HepG2 (cell line): Measurements from ENCODE around the gene SLC38A3. TPM values are rescaled to one million over a fixed set of nuclear protein-coding genes. Genes with fewer than 3 reads are reported as not detected.

ENCODE experiments used
- BRCA1 ChIP-seq: sonication (generic); formaldehyde crosslinking; IDR thresholded peaks from 2 replicates; pipeline ENCODE4 v1.4.0; 2020; ENCODE audit warnings: missing genetic modification reagents
- CAMTA2 ChIP-seq: sonication (generic); formaldehyde crosslinking; IDR thresholded peaks from 2 replicates; pipeline ENCODE4 v1.4.0; 2020; ENCODE audit warnings: mild to moderate bottlenecking, missing genetic modification reagents, borderline replicate concordance
- FIP1L1 ChIP-seq: fragments of 200-400 bp; formaldehyde crosslinking; IDR thresholded peaks from 2 replicates; pipeline ENCODE4 v1.6.1; 2018; ENCODE audit warnings: low read depth, mild to moderate bottlenecking, low read length, moderate library complexity, borderline replicate concordance; ENCODE audit not compliant: insufficient read depth
- FOSL1 ChIP-seq: sonication (generic); formaldehyde crosslinking; IDR thresholded peaks from 2 replicates; pipeline ENCODE4 v1.9.0; 2021; ENCODE audit warnings: missing genetic modification reagents, borderline replicate concordance
- GTF3A ChIP-seq: sonication (generic); formaldehyde crosslinking; conservative IDR thresholded peaks from 2 replicates; pipeline ENCODE4 v1.4.0; 2020; ENCODE audit warnings: mild to moderate bottlenecking, missing genetic modification reagents
- HDAC2 ChIP-seq: sonication (generic); formaldehyde crosslinking; IDR thresholded peaks from 2 replicates; pipeline ENCODE4 v1.4.0; 2020; ENCODE audit warnings: missing genetic modification reagents
- NFKB2 ChIP-seq: sonication (generic); formaldehyde crosslinking; IDR thresholded peaks from 2 replicates; pipeline ENCODE4 v1.4.0; 2020; ENCODE audit warnings: missing genetic modification reagents, borderline replicate concordance
- NPAS2 ChIP-seq: sonication (generic); formaldehyde crosslinking; IDR thresholded peaks from 2 replicates; pipeline ENCODE4 v1.8.0; 2022; ENCODE audit warnings: mild to moderate bottlenecking, missing genetic modification reagents, borderline replicate concordance
- PHB2 ChIP-seq: fragments of 450-650 bp; IDR thresholded peaks from 2 replicates; pipeline ENCODE4 v1.6.1; 2018; ENCODE audit not compliant: partially characterized antibody
- RARG ChIP-seq: sonication (generic); formaldehyde crosslinking; IDR thresholded peaks from 2 replicates; pipeline ENCODE4 v1.4.0; 2020; ENCODE audit warnings: low read depth, mild to moderate bottlenecking, missing genetic modification reagents
- TBL1XR1 ChIP-seq: fragments of 150-350 bp; IDR thresholded peaks from 2 replicates; pipeline ENCODE4 v1.6.1; 2014; ENCODE audit warnings: borderline replicate concordance, low read length; ENCODE audit not compliant: partially characterized antibody
- YEATS2 ChIP-seq: sonication (generic); formaldehyde crosslinking; IDR thresholded peaks from 2 replicates; pipeline ENCODE4 v1.4.0; 2020; ENCODE audit warnings: missing genetic modification reagents, borderline replicate concordance
- ZBTB3 ChIP-seq: sonication (generic); formaldehyde crosslinking; IDR thresholded peaks from 2 replicates; pipeline ENCODE4 v1.4.0; 2020; ENCODE audit warnings: low read depth, mild to moderate bottlenecking, moderate library complexity, missing genetic modification reagents, borderline replicate concordance
- ZNF224 ChIP-seq: sonication (generic); formaldehyde crosslinking; IDR thresholded peaks from 2 replicates; pipeline ENCODE4 v1.5.0; 2020; ENCODE audit warnings: mild to moderate bottlenecking, missing genetic modification reagents
- ZNF446 ChIP-seq: sonication (generic); formaldehyde crosslinking; IDR thresholded peaks from 2 replicates; pipeline ENCODE4 v1.5.0; 2020; ENCODE audit warnings: mild to moderate bottlenecking, missing genetic modification reagents
- ZNF790 ChIP-seq: sonication (generic); formaldehyde crosslinking; IDR thresholded peaks from 2 replicates; pipeline ENCODE4 v1.8.0; 2022; ENCODE audit warnings: missing genetic modification reagents, mild to moderate bottlenecking, borderline replicate concordance
- polyA plus RNA-seq, 8 experiments: library from polyadenylated mRNA; depleted of rRNA in 3 of 8; stranded (reverse) in 7 of 8; unstranded in 1 of 8; fragments of >200 nt; fragmentation: Illumina TruSeq in 4 of 8; extraction: Trizol in 4 of 8; gene quantifications; 2 replicates each; pipeline versions ENCODE4 v1.2.1 to v1.2.3, GENCODE V29; 2011 to 2016; ENCODE audit warnings: low read depth in 4 of 8, missing spikeins in 1 of 8, mixed read lengths in 1 of 8; ENCODE audit not compliant: insufficient read depth in 1 of 8
- total RNA-seq, 5 experiments: library from RNA; depleted of rRNA; stranded (reverse); fragments of >200 nt; fragmentation: Illumina TruSeq; extraction: Trizol; gene quantifications; 2 replicates each; pipeline ENCODE4 v1.2.3, GENCODE V29; 2016; ENCODE audit warnings: low read depth in 1 of 5
- TF ChIP-seq, protein P1 (sequence below): sonication (generic); formaldehyde crosslinking; IDR thresholded peaks from 2 replicates; pipeline ENCODE4 v1.5.0; 2020; ENCODE audit warnings: missing genetic modification reagents
- TF ChIP-seq, protein P2 (sequence below): IDR thresholded peaks from 2 replicates; pipeline ENCODE4 v1.6.1; 2016
- TF ChIP-seq, protein P3 (sequence below): sonication (generic); formaldehyde crosslinking; IDR thresholded peaks from 2 replicates; pipeline ENCODE4 v1.4.0; 2020; ENCODE audit warnings: missing genetic modification reagents
- TF ChIP-seq, protein P4 (sequence below): sonication (generic); formaldehyde crosslinking; IDR thresholded peaks from 2 replicates; pipeline ENCODE4 v1.4.0; 2020; ENCODE audit warnings: missing genetic modification reagents

SLC38A3 gene
- total and polyA plus RNA-seq, 2 of the 13 experiments (the other 11 are each of a cell fraction or from before 2014, with no cell fraction given), result 29.8 to 164 TPM

DNA sequence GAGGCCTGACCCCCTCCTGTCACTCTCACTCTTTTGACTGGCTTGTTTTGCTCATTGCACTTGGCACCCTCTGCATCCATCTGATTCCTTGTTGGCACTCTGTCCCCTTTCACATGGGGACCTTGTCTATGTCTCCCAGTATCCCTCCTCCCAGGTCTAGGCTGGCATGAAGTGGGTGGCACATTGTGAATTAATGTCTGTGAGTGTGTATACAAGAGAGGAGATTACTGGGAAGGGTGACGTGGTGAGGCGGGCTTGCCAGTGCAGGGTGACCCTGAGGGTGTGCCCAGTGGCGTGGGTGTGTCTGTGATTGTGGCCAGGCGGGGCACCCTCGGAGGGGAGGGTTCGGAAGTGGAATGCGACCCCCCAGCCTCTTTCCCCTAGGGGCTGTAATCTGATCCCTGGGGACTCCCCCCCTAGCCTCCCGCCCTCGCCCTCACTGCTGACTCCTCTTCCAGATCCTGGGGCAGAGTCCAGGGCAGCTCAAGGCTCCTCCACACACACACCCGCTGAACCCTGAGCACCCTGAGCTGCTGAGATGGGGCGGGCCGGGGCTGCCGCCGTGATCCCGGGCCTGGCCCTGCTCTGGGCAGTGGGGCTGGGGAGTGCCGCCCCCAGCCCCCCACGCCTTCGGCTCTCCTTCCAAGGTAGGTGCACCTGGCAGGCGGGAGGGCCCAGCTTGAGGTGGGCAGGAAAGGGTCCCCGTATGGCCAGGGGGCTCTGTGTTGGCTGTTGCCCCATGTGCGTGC is 63.8 kb downstream of the SLC38A3 start, which contains the start of gene SEMA3B (continued):
- TF ChIP-seq NPAS2 (CRISPR knock-in tag) (no peak), ZNF790 (CRISPR knock-in tag) (no peak), CAMTA2 (CRISPR knock-in tag) (no peak), FIP1L1 (no peak), YEATS2 (CRISPR knock-in tag) (no peak), TBL1XR1 (no peak), BRCA1 (no peak), PHB2 (no peak), HDAC2 (CRISPR knock-in tag) (peak; percentile 55), ZNF446 (CRISPR knock-in tag) (no peak), NFKB2 (CRISPR knock-in tag) (no peak), ZNF224 (no peak), GTF3A (CRISPR knock-in tag) (no peak), FOSL1 (CRISPR knock-in tag) (no peak), ZBTB3 (CRISPR knock-in tag) (no peak), RARG (no peak)
- TF ChIP-seq, protein P1, sequence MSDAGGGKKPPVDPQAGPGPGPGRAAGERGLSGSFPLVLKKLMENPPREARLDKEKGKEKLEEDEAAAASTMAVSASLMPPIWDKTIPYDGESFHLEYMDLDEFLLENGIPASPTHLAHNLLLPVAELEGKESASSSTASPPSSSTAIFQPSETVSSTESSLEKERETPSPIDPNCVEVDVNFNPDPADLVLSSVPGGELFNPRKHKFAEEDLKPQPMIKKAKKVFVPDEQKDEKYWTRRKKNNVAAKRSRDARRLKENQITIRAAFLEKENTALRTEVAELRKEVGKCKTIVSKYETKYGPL (CRISPR knock-in tag), result no peak
- TF ChIP-seq, protein P2, sequence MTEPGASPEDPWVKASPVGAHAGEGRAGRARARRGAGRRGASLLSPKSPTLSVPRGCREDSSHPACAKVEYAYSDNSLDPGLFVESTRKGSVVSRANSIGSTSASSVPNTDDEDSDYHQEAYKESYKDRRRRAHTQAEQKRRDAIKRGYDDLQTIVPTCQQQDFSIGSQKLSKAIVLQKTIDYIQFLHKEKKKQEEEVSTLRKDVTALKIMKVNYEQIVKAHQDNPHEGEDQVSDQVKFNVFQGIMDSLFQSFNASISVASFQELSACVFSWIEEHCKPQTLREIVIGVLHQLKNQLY (CRISPR knock-in tag), result no peak; the same call in 1 of the 2 replicates
- TF ChIP-seq, protein P3, sequence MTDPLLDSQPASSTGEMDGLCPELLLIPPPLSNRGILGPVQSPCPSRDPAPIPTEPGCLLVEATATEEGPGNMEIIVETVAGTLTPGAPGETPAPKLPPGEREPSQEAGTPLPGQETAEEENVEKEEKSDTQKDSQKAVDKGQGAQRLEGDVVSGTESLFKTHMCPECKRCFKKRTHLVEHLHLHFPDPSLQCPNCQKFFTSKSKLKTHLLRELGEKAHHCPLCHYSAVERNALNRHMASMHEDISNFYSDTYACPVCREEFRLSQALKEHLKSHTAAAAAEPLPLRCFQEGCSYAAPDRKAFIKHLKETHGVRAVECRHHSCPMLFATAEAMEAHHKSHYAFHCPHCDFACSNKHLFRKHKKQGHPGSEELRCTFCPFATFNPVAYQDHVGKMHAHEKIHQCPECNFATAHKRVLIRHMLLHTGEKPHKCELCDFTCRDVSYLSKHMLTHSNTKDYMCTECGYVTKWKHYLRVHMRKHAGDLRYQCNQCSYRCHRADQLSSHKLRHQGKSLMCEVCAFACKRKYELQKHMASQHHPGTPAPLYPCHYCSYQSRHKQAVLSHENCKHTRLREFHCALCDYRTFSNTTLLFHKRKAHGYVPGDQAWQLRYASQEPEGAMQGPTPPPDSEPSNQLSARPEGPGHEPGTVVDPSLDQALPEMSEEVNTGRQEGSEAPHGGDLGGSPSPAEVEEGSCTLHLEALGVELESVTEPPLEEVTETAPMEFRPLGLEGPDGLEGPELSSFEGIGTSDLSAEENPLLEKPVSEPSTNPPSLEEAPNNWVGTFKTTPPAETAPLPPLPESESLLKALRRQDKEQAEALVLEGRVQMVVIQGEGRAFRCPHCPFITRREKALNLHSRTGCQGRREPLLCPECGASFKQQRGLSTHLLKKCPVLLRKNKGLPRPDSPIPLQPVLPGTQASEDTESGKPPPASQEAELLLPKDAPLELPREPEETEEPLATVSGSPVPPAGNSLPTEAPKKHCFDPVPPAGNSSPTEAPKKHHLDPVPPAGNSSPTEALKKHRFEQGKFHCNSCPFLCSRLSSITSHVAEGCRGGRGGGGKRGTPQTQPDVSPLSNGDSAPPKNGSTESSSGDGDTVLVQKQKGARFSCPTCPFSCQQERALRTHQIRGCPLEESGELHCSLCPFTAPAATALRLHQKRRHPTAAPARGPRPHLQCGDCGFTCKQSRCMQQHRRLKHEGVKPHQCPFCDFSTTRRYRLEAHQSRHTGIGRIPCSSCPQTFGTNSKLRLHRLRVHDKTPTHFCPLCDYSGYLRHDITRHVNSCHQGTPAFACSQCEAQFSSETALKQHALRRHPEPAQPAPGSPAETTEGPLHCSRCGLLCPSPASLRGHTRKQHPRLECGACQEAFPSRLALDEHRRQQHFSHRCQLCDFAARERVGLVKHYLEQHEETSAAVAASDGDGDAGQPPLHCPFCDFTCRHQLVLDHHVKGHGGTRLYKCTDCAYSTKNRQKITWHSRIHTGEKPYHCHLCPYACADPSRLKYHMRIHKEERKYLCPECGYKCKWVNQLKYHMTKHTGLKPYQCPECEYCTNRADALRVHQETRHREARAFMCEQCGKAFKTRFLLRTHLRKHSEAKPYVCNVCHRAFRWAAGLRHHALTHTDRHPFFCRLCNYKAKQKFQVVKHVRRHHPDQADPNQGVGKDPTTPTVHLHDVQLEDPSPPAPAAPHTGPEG (CRISPR knock-in tag), result no peak
- TF ChIP-seq, protein P4, sequence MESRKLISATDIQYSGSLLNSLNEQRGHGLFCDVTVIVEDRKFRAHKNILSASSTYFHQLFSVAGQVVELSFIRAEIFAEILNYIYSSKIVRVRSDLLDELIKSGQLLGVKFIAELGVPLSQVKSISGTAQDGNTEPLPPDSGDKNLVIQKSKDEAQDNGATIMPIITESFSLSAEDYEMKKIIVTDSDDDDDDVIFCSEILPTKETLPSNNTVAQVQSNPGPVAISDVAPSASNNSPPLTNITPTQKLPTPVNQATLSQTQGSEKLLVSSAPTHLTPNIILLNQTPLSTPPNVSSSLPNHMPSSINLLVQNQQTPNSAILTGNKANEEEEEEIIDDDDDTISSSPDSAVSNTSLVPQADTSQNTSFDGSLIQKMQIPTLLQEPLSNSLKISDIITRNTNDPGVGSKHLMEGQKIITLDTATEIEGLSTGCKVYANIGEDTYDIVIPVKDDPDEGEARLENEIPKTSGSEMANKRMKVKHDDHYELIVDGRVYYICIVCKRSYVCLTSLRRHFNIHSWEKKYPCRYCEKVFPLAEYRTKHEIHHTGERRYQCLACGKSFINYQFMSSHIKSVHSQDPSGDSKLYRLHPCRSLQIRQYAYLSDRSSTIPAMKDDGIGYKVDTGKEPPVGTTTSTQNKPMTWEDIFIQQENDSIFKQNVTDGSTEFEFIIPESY (CRISPR knock-in tag), result no peak
